ENCODE measurements around the gene ASB16.
"Not testable (repeated sequence)": the region's sequence is repeated elsewhere in the genome, so short reads cannot be mapped to it uniquely, and the experiment has no call there.

The ASB16 gene

DNA sequence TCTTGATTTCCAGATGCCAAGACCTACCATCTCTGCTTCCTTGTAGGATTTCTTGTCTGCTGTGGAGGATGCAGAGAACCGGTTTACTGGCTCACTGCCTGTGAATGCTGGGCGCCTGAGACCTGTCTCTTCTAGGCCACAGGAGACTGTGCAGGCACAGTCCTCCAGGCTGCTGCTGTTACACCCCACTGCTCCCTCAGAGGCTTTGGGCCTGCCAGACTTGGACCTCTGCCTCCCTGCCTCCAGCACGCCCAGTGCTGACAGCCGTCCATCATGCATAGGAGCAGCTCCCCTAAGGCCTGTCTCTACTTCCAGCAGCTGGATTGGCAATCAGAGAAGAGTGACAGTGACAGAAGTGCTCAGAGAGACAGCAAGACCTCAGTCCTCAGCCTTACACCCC lies 22.7 kb upstream of the ASB16 start:
- DNase-seq = no peak

DNA sequence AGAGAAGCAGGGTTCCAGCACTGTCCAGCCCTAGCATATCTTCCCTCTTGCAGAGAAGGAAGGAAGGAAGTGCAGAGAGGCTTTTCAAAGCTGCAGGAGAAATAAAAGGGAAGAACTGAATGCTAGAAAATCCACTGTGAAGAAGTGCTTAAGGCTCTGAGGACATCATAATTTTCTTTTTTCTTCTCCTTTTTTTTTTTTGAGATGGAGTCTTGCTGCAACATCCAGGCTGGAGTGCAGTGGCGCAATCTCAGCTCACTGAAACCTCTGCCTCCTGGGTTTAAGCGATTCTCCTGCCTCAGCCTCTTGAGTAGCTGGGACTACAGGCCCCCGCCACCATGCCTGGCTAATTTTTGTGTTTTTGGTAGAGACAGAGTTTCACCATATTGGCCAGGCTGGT lies 21.4 kb upstream of the ASB16 start:
- not testable (repeated sequence) for DNase-seq

DNA sequence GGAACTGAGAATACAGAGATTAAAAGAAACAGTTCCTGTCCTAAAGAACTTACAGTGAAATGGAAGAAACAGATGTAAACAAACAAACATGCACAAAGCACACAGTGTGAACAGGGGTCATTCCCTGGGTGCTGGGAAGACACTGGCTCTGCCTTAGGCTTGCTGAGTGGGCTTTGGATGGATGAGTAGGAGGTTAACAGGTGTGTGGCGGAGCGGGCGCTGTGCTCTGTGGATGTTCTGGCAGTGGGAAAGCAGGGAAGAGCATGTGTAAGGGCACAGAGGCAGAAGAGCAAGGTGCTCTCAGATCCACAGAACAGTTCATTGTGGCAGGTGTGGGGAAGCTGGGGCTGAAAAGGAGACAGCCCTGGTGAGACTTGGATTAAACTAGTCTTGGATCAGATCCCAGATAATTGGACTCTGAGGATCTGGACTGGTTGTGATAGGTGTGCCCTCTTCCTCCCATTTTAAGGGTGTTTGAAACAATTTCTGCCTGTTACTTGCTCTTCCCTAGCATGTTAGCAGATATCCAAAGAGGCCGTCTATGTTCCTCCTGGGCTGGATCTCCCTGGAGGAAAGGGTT lies 20.7 kb upstream of the ASB16 start:
- DNase-seq = no peak

DNA sequence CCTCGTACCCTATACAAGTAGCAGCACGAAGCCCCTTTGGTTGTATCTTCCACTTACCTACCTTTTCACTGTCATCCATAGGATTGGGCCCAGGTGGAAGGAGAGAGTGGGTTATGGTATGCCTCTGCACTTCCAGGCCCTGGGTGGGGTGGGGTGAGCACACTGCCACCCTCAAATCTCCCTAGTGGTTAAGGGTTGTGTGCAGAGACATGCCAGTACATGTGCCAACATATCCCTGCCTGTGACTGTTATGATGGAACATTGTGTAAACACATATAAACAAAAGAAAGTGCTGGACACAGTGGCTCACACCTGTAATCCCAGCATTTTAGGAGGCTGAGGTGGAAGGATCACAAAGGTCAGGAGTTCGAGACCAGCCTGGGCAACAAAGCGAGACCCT lies 17.6 kb upstream of the ASB16 start:
- no peak for DNase-seq

DNA sequence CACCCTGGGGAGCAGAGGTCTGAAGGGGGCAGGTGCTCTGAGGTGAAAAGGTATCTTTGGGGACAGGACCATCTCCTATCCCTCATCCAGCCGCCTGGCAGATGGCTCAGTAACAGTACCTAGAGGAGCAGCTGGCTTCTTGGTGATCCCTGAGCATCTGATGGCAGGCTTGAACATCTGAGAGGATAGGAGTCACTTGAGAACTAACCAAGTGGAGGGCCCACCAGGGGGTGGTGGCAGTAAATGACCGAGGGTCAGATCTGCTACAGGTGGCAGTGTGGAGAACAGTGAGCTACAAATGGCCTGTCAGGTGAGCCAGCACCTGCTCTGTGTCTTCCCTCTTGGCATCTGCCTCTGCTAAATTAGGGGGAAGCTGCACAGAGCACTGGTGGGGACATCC lies 15.0 kb upstream of the ASB16 start:
- DNase-seq = no peak

DNA sequence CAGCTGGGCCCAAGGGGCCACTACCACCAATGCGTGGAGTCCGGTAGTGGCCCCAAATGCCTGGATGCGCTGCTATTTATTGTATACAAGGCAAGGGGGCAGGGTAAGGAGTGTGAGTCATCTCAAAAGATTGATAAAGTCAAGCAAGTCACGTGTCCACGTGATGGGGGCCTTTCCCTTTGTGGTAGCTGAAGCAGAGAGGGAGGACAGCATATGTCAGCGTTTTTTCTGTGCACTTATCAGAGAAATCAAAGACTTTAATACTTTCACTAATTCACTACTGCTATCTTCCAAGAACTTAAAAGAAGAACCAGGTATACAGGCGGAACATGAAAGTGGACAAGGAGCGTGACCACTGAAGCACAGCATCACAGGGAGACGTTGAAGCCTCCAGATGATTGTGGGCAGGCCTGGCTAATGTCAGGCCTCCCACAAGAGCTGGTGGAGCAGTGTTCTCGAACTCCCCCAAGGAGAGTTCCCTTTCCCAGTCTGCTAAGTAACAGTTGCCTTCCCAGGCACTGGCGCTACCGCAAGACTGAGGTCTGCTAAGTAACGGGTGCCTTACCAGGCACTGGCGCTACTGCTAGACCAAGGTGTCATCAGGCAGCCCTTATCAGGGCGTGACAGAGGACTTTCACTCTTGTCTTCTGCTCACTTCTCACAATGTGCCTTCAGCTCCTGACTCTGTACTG lies 10.8 kb upstream of the ASB16 start:
- peak; percentile 36 for DNase-seq

DNA sequence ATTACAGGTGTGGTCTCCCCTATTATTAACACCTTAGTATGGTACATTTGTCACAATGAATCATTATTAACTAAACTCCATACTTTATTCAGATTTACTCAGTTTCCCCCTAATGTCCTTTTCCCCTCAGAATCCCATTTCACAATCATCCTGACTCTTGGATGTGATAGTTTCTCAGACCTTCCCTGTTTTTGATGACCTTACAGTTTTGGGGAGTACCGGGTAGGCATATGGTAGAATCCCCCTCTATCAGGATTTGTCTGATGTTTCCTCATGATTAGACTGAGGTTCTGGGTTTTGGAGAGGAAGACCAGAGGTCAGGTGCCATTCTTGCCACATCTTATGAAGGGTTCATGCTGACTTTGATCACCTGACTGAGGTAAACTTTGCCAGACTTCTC lies 6.0 kb upstream of the ASB16 start:
- DNase-seq = no peak

DNA sequence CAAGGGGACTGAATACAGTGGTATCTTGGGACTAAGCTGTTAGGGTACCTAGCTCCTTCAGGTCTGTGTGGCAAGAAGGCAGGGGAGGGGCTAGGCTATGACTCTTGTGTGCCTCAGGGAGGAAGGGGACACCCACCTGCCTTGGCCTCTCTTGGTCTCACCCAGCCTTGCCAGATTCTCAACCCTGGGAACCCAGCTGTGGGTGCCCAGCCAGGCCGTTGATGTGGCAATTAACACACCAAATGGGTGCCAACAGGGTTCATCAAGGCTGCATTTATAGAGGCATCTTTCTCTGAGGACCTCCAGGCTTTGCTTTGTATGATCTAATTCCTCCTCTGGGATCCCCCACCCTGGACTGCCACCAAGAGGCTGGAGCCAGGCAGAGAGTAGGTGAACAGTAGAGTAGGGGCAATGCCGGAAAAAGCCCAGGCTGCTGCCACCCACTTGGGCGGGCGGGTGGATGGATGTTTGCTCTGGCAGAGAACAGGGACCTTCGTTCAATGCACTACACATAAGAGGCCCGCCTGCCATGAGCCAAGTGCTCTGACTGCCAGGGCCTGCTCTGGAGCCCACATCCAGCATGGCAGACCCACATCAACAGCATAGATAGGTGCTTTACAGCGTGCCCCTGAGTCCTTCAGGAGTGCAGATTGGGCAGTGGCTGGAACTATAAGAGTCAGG lies 3.2 kb upstream of the ASB16 start:
- DNase-seq = no peak

DNA sequence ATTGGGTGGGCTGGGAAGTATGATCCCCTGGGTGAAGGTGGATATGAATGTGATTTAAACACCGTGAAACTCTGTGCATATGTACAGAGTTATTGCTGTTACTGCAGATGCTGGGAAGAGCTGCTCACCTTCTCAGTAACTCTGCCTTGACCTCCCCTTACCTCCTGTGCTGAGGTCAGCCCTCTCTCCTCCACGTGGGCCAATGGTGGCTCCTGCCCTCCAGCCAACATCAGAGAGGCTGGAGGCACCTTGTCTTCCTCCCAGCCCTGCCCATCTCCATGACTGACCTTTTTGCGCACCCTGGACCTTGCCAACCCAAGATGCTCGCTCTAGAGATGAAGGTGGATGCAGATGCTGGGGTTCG lies 387 bp upstream of the ASB16 start:
- DNase-seq = no peak

DNA sequence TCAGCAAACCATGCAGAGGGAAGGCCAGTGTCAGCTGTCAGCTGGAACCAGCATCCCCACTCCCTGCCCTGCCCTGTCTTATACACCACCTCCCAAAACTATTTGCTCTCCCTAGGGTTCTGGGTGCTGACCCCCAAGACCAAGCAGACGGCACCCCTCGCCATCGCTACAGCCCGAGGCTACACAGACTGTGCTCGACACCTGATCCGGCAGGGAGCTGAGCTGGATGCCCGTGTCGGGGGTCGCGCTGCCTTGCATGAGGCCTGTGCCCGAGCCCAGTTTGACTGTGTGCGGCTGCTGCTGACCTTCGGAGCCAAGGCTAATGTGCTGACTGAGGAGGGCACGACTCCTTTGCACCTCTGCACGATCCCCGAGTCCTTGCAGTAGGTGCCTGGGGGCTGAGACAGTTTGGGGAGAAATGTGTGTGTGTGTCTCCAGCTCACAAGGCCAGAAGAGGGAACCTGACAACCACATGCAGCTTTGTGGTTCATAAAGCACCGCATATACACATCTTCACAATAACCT lies 1.5 kb downstream of the ASB16 start:
- no peak for DNase-seq

DNA sequence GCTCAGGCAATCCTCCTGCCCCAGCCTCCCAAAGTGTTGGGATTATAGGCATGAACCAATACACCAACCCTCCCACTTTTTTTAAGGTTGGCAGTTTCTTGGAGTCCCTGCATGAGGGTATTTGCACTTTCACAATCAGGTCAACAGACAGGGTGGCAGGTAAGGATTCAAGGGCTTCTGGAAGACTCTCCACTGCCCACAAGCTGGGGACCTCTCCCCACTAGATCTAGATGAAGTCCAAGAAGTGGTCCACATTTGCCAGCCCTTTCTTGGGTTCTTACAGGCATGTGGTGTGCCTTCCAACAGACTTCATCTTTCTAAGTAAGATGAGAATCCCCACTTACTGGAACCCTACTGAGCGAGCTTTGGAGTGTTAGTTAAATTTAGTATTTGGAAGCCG lies 3.9 kb downstream of the ASB16 start:
- no peak for DNase-seq

DNA sequence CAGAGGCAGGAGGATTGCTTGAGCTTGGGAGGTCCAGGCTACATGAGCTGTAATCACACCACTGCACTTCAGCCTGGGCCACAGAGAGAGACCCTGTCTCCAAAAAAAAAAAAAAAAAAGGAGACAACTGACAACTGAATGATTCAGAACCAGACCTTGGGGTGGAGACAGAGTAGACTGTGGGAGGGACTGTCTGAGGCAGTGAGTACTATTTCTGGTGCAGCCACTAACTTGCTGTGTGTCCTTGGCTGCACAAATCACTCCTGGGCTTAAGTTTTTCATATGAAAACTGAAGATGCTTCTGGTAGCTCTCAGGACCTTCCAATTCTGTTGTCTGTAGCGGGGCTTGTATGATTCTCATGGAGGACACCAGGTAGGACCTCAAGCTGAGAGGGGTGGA lies 5.8 kb downstream of the ASB16 start:
- no peak for DNase-seq

DNA sequence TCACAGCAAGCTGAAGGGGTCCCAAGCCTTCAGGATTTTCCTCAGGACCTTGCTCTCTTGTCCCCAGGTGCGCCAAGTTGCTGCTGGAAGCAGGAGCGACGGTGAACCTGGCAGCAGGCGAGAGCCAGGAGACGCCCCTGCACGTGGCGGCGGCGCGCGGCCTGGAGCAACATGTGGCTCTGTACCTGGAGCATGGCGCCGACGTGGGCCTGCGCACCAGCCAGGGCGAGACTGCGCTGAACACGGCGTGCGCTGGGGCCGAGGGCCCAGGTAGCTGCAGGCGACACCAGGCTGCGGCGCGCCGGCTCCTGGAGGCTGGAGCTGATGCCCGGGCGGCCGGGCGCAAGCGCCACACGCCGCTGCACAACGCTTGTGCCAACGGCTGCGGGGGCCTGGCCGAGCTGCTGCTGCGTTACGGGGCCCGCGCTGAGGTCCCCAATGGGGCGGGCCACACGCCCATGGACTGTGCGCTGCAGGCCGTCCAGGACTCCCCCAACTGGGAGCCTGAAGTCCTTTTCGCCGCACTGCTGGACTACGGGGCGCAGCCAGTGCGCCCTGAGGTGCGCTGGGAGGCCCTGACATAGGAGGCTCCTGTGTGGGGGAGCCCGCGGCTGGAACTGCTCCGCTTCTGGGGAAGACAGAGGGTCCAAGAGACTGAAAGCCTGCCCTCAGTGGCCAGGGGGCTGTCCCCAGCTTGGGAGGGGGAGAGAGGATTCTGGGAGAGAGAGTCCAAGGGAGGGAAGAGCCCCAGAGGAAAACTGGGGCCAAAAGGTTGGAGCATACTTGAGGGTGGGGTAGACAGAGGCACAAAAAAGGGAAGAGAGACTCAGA lies 6.4 kb downstream of the ASB16 start:
- DNase-seq = no peak

DNA sequence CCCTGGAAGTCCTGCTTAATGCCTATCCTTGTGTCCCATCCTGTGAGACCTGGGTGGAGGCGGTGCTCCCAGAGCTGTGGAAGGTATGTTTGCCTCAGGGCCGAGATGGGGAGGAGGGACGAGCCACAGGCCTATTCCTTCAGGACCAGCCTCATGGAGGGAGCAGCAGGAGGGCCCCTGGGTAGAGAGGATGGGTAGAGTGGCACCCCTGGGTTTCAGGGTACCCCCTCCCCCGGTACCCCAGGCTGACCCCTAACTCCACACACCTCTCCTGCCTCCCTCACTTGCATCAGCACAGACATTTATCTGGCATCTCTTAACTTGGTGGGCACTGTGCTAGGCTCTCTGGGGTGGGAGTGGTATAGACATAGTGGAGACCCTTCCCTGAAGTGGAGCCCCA lies 7.1 kb downstream of the ASB16 start:
- no peak for DNase-seq

DNA sequence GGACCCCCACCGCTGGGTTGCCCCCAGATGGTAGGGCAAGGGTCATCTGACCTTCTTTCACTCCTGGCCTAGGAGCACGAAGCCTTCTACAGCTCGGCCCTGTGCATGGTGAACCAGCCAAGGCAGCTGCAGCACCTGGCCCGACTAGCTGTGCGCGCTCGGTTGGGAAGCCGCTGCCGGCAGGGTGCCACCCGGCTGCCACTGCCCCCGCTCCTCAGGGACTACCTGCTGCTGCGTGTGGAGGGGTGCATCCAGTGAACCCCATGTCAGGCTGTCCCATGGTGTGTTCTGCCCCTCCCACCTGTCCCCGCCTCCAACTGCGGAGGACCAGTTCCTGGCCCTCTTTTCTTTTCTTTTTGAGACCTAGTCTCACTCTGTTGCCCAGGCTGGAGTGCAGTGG lies 7.6 kb downstream of the ASB16 start:
- no peak for DNase-seq

DNA sequence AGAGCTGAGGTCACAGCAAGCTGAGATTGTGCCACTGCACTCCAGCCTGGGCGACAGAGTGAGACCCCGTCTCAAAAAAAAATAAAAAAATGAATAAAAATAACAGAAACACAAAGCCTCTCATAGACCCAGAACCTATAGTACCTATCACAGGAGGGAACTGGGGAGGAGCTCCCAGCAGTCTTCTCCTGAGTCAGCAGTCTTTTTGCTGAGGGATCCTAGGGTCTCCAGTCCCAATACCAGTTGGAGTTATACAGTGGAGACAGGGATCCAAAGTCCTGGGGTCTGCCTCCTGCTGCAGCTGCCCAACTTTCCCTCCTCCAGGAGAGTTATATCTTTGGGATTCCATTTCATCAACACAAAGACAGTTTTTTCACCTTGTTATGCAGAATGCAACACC lies 12.5 kb downstream of the ASB16 start:
- DNase-seq = no peak

DNA sequence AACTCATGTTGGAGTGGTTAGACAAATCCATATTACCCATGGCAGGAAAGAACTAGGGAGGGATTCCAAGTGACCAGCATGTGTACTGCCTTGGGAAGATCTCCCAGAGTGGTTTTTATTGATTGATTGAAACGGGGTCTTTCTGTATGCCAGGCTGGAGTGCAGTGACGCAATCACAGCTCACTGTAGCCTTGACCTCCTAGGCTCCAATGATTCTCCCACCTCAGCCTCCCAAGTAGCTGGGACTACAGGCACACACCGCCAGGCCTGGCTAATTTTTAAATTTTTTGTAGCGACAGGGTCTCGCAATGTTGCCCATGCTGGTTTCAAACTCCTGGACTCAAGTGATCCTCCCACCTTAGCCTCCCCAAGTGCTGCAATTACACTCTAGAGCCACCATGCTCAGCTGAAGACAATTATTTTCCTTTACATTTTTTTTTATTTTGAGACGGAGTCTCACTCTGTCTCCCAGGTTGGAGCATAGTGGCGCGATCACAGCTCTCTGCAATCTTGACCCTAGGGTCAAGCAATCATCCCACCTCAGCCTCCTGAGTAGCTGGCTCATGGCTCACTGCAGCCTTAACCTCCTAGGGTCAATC lies 13.8 kb downstream of the ASB16 start:
- DNase-seq = no peak

DNA sequence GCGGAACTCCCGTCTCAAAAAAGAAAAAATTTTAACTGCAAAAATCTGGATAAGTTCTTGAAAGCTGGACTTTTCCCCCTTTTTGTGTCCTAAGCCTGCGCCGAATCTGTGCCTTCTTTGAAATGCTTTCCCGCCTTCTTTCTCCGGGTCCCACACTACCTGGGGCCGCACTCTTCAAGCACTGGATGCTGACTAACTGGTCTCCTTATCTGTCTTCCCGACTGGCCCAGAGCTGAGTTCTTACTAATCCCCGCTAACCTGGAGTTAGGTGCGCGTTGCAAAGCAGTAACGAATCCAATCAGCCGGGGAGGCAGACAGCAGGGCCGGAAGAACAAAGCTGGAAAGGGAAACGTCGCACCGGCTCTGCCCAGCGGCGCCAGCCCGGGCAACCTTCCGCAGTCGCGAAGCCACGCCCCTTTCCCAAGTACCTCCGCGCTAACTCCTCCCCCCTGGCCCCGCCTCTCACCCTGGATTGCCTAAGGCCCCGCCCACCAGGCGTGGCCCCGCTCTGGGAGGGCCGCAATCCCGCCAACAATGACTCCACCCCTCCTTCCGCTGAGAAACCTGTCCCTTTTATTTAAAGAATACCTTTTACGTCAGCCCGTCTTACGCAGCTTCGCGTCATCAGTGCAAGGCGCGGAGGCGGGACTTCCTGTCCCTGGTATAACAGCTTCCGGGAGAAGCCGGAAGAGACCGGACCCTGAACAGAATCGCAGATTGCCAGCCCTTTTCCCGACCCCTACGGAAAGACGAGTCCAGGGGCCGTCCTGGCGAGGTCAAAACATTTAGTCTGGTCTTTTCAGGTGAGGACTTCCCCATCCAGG lies 16.0 kb downstream of the ASB16 start, which contains the start of gene TMUB2:
Gene TMUB2 (plus strand): TSS at position 666 of the 824 bp plus-strand sequence. CDS start 737 bp downstream, outside the sequence.
- DNase-seq = peak; percentile 100

DNA sequence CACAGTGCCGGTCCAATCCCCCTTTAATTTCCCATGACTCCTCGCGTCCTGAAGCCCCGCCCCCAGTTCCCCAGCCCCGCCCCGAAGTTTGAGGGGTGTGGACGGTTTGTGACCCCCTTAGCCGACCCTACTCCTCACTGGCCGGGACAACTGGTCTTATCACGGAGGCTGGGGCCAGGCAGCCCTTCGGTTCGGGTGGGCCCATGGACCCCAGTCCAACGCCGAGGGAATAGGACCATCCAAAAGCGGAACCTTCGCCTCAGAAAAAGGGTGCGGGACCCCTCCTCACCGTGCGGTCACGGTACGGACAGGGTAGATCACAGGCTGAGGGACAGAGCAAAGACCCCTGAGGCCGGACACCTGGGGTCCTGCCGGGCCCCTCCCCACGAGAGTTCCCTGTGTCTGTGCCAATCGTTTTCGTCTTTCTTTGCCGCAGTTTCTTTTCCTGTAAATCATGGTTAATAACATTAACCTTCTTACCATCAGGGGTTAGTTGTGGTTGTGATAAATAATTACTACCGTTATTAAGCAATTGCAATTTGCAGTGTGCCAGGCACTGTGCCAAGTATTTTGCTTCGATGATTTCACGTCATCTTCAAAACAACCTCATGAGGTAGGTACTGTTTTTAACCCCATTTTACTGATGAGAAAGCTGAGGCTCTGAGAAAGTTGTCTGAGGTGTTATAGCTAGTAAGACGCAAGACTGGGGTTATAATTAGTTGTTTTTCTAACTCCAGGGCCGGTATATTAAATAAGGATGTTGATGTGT lies 16.8 kb downstream of the ASB16 start:
- no peak for DNase-seq

DNA sequence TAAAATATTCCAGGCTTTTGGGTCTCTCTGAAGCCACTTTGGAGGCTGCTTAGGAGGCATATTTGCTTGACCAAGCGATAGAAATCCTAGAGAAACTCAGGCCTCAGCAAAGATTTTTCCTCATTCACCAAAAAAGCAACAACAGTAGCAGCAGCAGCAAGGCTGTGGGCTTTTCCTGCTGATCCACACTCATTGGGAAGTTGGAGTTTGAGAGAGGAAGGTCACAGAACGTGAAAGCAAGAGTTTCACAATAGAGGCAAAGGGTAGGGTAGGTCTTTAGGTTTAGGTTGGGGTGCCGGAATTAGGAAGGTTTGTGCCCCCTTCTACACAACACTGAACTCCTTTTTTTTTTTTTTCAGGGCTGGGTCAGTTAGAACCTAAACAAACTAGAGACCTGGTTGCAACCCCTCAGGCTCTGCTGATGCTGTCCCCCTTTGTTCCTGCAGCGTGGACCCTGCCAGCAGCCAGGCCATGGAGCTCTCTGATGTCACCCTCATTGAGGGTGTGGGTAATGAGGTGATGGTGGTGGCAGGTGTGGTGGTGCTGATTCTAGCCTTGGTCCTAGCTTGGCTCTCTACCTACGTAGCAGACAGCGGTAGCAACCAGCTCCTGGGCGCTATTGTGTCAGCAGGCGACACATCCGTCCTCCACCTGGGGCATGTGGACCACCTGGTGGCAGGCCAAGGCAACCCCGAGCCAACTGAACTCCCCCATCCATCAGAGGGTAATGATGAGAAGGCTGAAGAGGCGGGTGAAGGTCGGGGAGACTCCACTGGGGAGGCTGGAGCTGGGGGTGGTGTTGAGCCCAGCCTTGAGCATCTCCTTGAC lies 18.3 kb downstream of the ASB16 start:
- no peak for DNase-seq

Data from stimulated activated CD4-positive, alpha-beta T cell treated with anti-CD3 and anti-CD28 coated beads, Interleukin-15, amount 100 ng/mL, for 24 hours (primary cell).